Suprapubic skin (tissue), 4 donors: ENCODE measurements around the gene GABBR1. TPM values are rescaled to one million over a fixed set of nuclear protein-coding genes. Genes with fewer than 3 reads are reported as not detected.

Source experiments
- DNase-seq, 2 donors: peaks; one replicate each; pipeline ENCODE4 v3.0.0-alpha.2; 2019; ENCODE audit warnings: low spot score in 2 of 2
- H3K27ac ChIP-seq: fragments of 200-600 bp; sonication (generic); one replicate; pipeline ENCODE4 v1.5.1; 2019
- H3K27me3 ChIP-seq: fragments of 200-600 bp; sonication (generic); one replicate; pipeline ENCODE4 v1.5.1; 2019
- H3K36me3 ChIP-seq: fragments of 200-600 bp; sonication (generic); one replicate; pipeline ENCODE4 v1.5.1; 2019
- H3K4me1 ChIP-seq: fragments of 200-600 bp; sonication (generic); one replicate; pipeline ENCODE4 v1.5.1; 2019
- H3K4me3 ChIP-seq: fragments of 200-600 bp; sonication (generic); one replicate; pipeline ENCODE4 v1.5.1; 2019; ENCODE audit warnings: mild to moderate bottlenecking
- H3K9me3 ChIP-seq: fragments of 200-600 bp; sonication (generic); one replicate; pipeline ENCODE4 v1.5.1; 2019
- EP300 ChIP-seq: sonication (generic); formaldehyde crosslinking; IDR thresholded peaks from one replicate; pipeline ENCODE4 v1.6.1; 2017; ENCODE audit warnings: antibody characterized with exemption
- POLR2A ChIP-seq, 2 donors: fragments of 450-650 bp; IDR thresholded peaks; one replicate each; pipeline ENCODE4 v1.6.1; 2017; ENCODE audit warnings: antibody characterized with exemption in 2 of 2, mild to moderate bottlenecking in 2 of 2, moderate library complexity in 2 of 2
- POLR2AphosphoS5 ChIP-seq, 3 donors: sonication (generic); formaldehyde crosslinking; IDR thresholded peaks; one replicate each; pipeline ENCODE4 v1.6.1; 2017; ENCODE audit warnings: antibody characterized with exemption in 3 of 3
- WGBS: methylation state at CpG from one replicate; pipeline ENCODE4 v1.1.5; 2018; 5-methylcytosine and 5-hydroxymethylcytosine counted together
- total RNA-seq, 4 donors: library from RNA; depleted of rRNA; stranded (reverse); fragments of >200 nt; gene quantifications; one replicate each; pipeline ENCODE4 v1.1.0, GENCODE V29; 2016
- TF ChIP-seq, protein P1 (sequence below), 2 donors: fragments of 200-600 bp in 1 of 2; fragments of 450-650 bp in 1 of 2; sonication (generic) in 1 of 2; IDR thresholded peaks; one replicate each; pipeline ENCODE4 v1.5.1; 2016 to 2019; ENCODE audit warnings: antibody characterized with exemption in 2 of 2, mild to moderate bottlenecking in 1 of 2, moderate library complexity in 1 of 2

GABBR1 gene
- total RNA-seq, 4 donors from 2014 or later = 16.4 to 78.1 (median 31.1) TPM

DNA sequence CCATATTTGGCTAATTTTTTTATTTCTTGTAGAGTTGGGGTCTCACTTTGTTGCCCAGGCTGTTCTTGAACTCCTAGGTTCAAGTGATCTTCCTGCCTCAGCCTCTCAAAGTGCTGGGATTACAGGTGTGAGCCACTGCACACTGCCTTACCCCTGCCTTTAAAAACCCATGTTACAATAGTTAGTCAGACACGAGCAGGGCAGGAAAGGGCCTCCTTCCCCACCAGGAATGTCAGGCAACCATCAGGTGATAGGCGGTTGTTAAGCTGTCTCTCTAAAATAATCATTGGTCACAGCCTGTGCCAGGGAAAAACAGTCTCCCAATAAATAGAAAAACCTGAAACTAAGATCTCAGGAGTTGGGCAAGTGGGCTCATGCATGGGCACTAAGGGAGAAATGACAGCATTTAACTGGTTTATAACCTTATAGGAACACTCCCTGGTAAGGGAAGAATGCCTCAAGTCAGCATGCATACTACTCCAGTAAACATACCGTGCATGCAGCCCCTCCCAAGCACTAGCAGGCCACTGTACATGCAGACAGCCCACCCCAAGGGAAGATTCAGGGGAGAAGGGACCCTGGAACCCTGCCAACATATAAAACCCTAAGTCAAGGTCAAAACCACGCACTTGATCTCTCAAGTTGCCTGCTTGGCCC lies 39.7 kb downstream of the GABBR1 start:
- no peak overlapping the region for H3K4me3 ChIP-seq
- no peak for DNase-seq
- H3K4me1 ChIP-seq = no peaks in the 10 kb centered on the region
- no peak overlapping the region for H3K27ac ChIP-seq
- H3K27me3 ChIP-seq = peaks cover 10% of the 10 kb centered on the region
- H3K36me3 ChIP-seq = no peaks in the 10 kb centered on the region
- WGBS = 29% methylated on average over 4 of the region's 4 CpGs
- TF ChIP-seq EP300 = no peak
- no peak for TF ChIP-seq POLR2A (IDR thresholded peaks at IDR 0.05)
- TF ChIP-seq, protein P1, sequence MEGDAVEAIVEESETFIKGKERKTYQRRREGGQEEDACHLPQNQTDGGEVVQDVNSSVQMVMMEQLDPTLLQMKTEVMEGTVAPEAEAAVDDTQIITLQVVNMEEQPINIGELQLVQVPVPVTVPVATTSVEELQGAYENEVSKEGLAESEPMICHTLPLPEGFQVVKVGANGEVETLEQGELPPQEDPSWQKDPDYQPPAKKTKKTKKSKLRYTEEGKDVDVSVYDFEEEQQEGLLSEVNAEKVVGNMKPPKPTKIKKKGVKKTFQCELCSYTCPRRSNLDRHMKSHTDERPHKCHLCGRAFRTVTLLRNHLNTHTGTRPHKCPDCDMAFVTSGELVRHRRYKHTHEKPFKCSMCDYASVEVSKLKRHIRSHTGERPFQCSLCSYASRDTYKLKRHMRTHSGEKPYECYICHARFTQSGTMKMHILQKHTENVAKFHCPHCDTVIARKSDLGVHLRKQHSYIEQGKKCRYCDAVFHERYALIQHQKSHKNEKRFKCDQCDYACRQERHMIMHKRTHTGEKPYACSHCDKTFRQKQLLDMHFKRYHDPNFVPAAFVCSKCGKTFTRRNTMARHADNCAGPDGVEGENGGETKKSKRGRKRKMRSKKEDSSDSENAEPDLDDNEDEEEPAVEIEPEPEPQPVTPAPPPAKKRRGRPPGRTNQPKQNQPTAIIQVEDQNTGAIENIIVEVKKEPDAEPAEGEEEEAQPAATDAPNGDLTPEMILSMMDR (IDR thresholded peaks at IDR 0.05) = no peak
- no peak for TF ChIP-seq POLR2AphosphoS5 (IDR thresholded peaks at IDR 0.05)
- no peaks in the 10 kb centered on the region for H3K9me3 ChIP-seq

- TF ChIP-seq POLR2AphosphoS5 (IDR thresholded peaks at IDR 0.05) (no peak), POLR2A (IDR thresholded peaks at IDR 0.05) (no peak), EP300 (no peak)
- TF ChIP-seq, protein P1 (IDR thresholded peaks at IDR 0.05) = no peak
- peaks cover 10% of the 10 kb centered on the region for H3K27me3 ChIP-seq
- no peaks in the 10 kb centered on the region for H3K36me3 ChIP-seq
- no peak for DNase-seq
- WGBS = 92% methylated on average over 2 of the region's 2 CpGs
- H3K9me3 ChIP-seq = no peaks in the 10 kb centered on the region
- H3K4me1 ChIP-seq = no peaks in the 10 kb centered on the region
- no peak overlapping the region for H3K4me3 ChIP-seq
- no peak overlapping the region for H3K27ac ChIP-seq
These were observed 41.3 kb downstream of the GABBR1 start for GRCh38 chr6:29591677-29592076.

DNA sequence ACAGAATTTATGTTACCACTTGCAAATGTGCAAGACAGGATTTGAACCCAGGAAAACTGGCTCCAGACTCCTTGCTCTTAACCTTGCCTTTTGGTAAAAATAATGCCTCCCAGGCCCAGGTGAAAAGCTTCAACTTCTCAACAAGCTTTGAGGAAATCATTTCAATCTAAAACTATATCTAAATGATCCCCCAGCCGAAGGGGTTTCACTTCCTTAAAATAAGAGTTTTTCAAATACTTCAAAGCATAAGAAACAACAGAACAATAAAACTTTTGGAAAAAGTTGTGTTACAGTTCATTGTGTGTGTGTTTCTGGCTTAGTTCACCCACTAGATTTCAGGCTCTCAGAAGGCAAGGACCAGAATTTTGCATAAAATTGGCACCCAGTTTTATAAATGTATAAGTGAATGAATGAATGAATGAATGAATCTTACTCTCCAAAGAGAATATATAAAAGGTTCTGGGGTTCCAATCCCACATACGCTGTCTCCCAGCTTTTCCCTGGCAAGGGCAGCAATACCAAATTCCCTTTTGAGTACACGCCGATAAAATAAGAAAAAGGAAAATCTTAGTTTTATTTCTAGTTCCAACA lies 42.7 kb downstream of the GABBR1 start:
- TF ChIP-seq POLR2A (IDR thresholded peaks at IDR 0.05) (no peak), POLR2AphosphoS5 (IDR thresholded peaks at IDR 0.05) (no peak), EP300 (no peak)
- TF ChIP-seq, protein P1 (IDR thresholded peaks at IDR 0.05) = no peak
- WGBS = 68% methylated on average over 4 of the region's 4 CpGs
- Histone ChIP-seq H3K27me3 (peaks cover 10% of the 10 kb centered on the region), H3K9me3 (no peaks in the 10 kb centered on the region), H3K4me1 (no peaks in the 10 kb centered on the region), H3K27ac (no peak overlapping the region), H3K4me3 (no peak overlapping the region), H3K36me3 (no peaks in the 10 kb centered on the region)
- DNase-seq = no peak

GRCh38 chr6:29589423-29590048 lies 43.4 kb downstream of the GABBR1 start:
- Histone ChIP-seq H3K27me3 (peaks cover 10% of the 10 kb centered on the region), H3K27ac (no peak overlapping the region), H3K9me3 (no peaks in the 10 kb centered on the region), H3K4me1 (no peaks in the 10 kb centered on the region), H3K36me3 (no peaks in the 10 kb centered on the region), H3K4me3 (no peak overlapping the region)
- 6% methylated on average over 3 of the region's 3 CpGs for whole genome bisulfite sequencing
- TF ChIP-seq EP300 (no peak), POLR2A (IDR thresholded peaks at IDR 0.05) (no peak)
- TF ChIP-seq, protein P1 (IDR thresholded peaks at IDR 0.05) = peak; percentile 87
- DNase-seq = no peak

DNA sequence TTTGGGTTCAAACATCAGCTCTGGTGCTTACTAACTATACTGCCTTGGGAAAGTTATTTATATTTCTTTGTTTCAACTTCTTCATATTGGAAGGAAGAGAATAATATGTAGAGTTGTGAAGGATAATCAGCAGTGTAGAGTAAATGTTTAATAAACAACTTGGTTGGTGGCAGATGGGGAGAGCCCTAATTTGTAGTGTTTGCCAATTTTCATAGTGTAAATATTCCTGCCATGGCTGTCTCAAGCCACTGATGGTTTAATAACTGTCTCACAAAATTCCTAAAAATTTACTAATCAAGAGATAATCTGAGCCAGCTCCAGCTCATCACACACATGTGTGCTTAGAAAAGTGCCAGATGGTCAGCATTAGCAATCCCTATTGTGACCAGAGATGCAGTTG lies 48.2 kb downstream of the GABBR1 start, which contains the start of gene OR2H2:
TSS of gene OR2H2 (plus strand) at position 301 of the 400 bp plus-strand sequence. CDS start 2,824 bp downstream, outside the sequence.
- Histone ChIP-seq H3K4me3 (no peak within 1 kb of the TSS), H3K27me3 (peaks cover 13% of the 10 kb centered on the region), H3K4me1 (no peaks in the 10 kb centered on the region), H3K36me3 (no peaks in the 10 kb centered on the region), H3K9me3 (no peaks in the 10 kb centered on the region), H3K27ac (no peak within 1 kb of the TSS)
- DNase-seq = no peak
- TF ChIP-seq POLR2AphosphoS5 (IDR thresholded peaks at IDR 0.05) = no peak
- TF ChIP-seq EP300 = no peak
- no peak for TF ChIP-seq POLR2A (IDR thresholded peaks at IDR 0.05)
- TF ChIP-seq, protein P1 (IDR thresholded peaks at IDR 0.05) = no peak
